ENCODE data around the gene LRRC49. TPM values are rescaled to one million over a fixed set of nuclear protein-coding genes. Genes with fewer than 3 reads are reported as not detected.
"Not testable (repeated sequence)": the region's sequence is repeated elsewhere in the genome, so short reads cannot be mapped to it uniquely, and the experiment has no call there.

The LRRC49 gene
- total RNA-seq, 2 donors from 2014 or later = 2.4 to 2.8 TPM

DNA sequence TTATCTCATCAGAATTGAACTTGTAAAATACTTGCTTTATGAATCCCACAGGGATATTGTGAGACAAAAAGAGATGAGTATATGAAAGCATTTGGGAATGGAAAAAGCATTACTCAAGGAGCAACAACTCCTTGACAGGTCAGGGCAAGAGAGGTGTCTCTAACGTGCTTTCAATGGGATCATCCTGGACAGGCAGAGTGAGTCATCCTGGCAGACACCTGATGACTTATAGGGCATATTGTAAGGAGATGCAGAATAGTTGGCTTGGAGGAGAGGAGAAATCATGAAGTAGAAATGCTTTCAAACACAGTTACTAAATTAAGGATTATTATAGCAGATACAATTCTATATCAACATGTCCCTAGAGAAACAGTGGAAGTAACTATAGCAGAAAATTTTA lies 150.7 kb downstream of the LRRC49 start:
- Histone ChIP-seq H3K9ac (ENCODE audit: low read depth in 2 of 2, low read length in 2 of 2) (no peak overlapping the region), H3K4me1 (no peaks in the 10 kb centered on the region)
- intact Hi-C loops (cut with DNase I) = no loop called here

DNA sequence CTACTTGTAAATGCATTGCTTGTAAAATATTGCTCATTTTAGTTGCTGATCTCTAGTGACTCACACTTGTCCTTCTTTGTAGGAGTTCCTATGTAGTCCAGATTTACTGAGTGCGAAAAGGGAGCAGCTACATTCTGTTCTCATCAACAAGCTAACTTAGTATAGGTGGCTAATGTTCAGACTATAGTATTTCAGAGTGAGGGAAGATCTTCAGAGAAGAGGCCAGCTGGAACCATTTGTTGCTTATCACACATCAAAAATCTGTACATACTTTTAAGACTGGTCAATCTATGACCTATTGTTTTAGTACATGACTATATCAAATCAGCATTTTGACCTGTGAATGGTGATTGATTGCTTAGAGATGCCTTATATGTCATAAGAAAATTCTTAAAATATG lies 151.4 kb downstream of the LRRC49 start:
- no peaks in the 10 kb centered on the region for H3K9me3 ChIP-seq
- TF ChIP-seq, protein P1, sequence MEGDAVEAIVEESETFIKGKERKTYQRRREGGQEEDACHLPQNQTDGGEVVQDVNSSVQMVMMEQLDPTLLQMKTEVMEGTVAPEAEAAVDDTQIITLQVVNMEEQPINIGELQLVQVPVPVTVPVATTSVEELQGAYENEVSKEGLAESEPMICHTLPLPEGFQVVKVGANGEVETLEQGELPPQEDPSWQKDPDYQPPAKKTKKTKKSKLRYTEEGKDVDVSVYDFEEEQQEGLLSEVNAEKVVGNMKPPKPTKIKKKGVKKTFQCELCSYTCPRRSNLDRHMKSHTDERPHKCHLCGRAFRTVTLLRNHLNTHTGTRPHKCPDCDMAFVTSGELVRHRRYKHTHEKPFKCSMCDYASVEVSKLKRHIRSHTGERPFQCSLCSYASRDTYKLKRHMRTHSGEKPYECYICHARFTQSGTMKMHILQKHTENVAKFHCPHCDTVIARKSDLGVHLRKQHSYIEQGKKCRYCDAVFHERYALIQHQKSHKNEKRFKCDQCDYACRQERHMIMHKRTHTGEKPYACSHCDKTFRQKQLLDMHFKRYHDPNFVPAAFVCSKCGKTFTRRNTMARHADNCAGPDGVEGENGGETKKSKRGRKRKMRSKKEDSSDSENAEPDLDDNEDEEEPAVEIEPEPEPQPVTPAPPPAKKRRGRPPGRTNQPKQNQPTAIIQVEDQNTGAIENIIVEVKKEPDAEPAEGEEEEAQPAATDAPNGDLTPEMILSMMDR (IDR thresholded peaks at IDR 0.05) = no peak
- intact Hi-C loops (cut with DNase I) = no loop called here

More for the DNA sequence above, 150.7 kb downstream of the LRRC49 start:
- DNase-seq = no peak
- no peaks in the 10 kb centered on the region for H3K36me3 ChIP-seq
- H3K4me3 ChIP-seq = no peak overlapping the region
- H3K27ac ChIP-seq = no peak overlapping the region
- no peaks in the 10 kb centered on the region for H3K9me3 ChIP-seq
- H3K27me3 ChIP-seq = no peaks in the 10 kb centered on the region
- TF ChIP-seq, protein P1 (IDR thresholded peaks at IDR 0.05) = no peak

DNA sequence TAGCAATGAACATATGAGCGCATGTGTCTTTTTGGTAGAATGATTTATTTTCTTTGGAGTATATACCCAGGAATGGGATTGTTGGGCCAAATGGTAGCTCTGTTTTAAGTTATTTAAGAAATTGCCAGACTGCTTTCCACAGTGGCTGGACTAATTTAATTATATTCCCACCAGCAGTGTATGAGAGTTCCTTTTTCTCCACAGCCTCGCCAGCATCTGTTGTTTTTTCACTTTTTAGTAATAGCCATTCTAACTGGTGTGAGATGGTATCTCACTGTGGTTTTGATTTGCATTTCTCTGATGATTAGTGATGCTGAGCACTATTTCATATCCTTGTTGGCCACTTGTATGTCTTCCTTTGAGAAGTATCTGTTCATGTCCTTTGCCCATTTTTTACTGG lies 153.5 kb downstream of the LRRC49 start:
- H3K36me3 ChIP-seq; H3K4me3 ChIP-seq; DNase-seq; H3K4me1 ChIP-seq; H3K9me3 ChIP-seq; H3K9ac ChIP-seq (ENCODE audit: low read depth in 2 of 2, low read length in 2 of 2); intact Hi-C loops (cut with DNase I); H3K27ac ChIP-seq; H3K27me3 ChIP-seq: not testable (repeated sequence)

More for the DNA sequence above, 151.4 kb downstream of the LRRC49 start:
- Histone ChIP-seq H3K4me1 (no peaks in the 10 kb centered on the region), H3K36me3 (no peaks in the 10 kb centered on the region), H3K9ac (ENCODE audit: low read depth in 2 of 2, low read length in 2 of 2) (no peak overlapping the region), H3K27ac (no peak overlapping the region), H3K4me3 (no peak overlapping the region), H3K27me3 (no peaks in the 10 kb centered on the region)
- no peak for DNase-seq

DNA sequence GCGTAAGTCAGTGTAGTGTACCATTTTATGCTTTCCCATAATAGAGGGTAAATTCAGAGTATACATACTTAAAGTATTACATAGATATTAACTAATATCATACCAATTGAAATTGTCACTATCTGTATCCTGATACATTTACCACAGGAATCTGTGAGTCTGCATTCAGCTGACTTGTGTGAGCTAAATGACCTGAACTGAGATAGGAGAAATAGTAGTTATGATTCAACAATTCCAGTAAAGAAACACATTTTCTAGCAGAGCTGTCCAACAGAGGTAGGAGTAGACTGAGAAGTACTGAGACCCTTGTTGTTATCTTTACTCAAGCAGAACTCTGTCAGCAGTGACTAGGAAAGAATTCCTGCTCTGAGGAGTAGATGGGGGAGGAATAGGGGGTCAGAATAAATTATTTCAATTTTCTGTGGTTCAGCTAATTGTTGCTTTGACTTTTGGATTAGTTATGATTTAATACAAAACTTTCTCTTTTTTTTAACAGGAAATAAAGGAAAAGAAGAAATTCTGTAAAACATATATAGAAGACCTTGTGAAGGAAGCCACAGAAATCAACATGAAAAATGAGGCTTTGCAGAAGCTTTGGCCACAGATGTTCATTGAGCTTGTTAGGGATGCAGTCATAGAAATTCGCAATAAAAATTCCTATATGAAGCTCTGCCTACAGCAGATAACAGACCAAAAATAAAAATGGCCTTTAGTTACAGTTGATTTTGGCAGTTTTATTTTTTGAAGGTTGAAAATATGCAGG lies 156.5 kb downstream of the LRRC49 start:
- H3K4me1 ChIP-seq = no peaks in the 10 kb centered on the region
- H3K9me3 ChIP-seq = no peaks in the 10 kb centered on the region
- TF ChIP-seq, protein P1 (IDR thresholded peaks at IDR 0.05) = no peak
- H3K27ac ChIP-seq = no peak overlapping the region
- no peaks in the 10 kb centered on the region for H3K27me3 ChIP-seq
- H3K9ac ChIP-seq (ENCODE audit: low read depth in 2 of 2, low read length in 2 of 2) = no peak overlapping the region
- no peak overlapping the region for H3K4me3 ChIP-seq
- DNase-seq = no peak
- intact Hi-C loops (cut with DNase I) = no loop called here
- H3K36me3 ChIP-seq = no peaks in the 10 kb centered on the region

DNA sequence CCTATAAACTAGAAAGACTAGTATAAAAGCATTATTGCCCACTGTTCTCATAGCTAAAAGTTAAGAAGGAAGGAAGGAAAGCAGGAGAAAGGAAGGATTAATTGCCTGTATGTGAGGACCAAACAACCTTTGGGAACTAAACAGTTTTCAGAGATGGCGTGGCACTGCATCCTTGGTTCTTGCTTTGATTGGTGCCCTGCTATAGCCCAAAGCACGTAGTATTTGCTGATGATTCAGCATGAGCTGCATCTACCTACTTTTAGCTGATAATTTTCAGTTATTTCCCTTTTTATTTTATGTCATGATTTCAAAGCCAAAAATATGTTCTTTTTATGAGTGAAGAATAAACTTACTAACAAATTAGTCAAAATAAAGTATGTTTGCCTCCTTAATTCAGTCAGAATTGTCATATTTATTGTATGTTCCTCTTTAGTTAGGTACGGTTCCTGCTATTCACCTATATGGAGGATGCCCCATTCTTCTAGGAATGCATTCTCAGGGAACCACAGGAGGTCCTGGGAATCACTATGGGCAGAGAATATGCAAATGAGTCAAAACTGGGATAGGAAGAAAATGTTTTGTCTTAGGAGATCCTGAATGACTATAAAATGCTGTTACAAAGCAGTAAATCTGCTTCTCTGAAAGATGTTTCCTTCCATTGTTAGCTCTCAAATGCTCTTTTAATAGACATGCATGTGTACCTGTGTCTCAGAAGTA lies 157.2 kb downstream of the LRRC49 start:
- DNase-seq = no peak
- intact Hi-C loops (cut with DNase I) = no loop called here
- Histone ChIP-seq H3K27ac (no peak overlapping the region), H3K9me3 (no peaks in the 10 kb centered on the region), H3K4me1 (no peaks in the 10 kb centered on the region), H3K36me3 (no peaks in the 10 kb centered on the region), H3K9ac (ENCODE audit: low read depth in 2 of 2, low read length in 2 of 2) (no peak overlapping the region), H3K4me3 (no peak overlapping the region), H3K27me3 (no peaks in the 10 kb centered on the region)
- TF ChIP-seq, protein P1 (IDR thresholded peaks at IDR 0.05) = no peak

DNA sequence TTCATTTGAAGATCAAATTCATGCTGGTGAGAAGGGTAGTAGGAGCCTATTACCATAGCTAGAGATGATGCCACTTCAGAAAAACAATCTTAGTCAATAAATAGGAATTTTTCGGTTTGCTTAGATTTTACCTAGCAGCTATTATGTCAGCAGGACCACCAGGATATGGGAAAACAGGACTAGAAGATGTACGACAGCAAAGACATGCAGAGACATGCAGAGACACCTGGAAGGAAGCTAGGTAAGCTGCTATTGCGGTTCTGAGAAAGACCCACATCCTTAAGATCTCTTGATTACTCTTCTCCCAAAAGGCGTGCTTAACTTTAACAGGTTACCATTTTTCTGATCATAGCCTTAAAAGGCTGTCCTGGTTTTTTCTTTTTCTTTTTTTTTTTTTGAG lies 157.8 kb downstream of the LRRC49 start:
- TF ChIP-seq, protein P1 (IDR thresholded peaks at IDR 0.05) = no peak
- H3K36me3 ChIP-seq = no peaks in the 10 kb centered on the region
- no peaks in the 10 kb centered on the region for H3K4me1 ChIP-seq
- no peak overlapping the region for H3K4me3 ChIP-seq
- intact Hi-C loops (cut with DNase I) = no loop called here
- H3K9me3 ChIP-seq = no peaks in the 10 kb centered on the region
- H3K27ac ChIP-seq = no peak overlapping the region
- H3K9ac ChIP-seq (ENCODE audit: low read depth in 2 of 2, low read length in 2 of 2) = no peak overlapping the region
- no peaks in the 10 kb centered on the region for H3K27me3 ChIP-seq
- DNase-seq = no peak
